H1 (cell line): ENCODE results near the gene SAP30L. TPM values are rescaled to one million over a fixed set of nuclear protein-coding genes. Genes with fewer than 3 reads are reported as not detected.

ENCODE experiments used
- CTCF ChIA-PET: fragments of 300-600 bp; sonication (Branson Sonifier 250); formaldehyde crosslinking; loops from one replicate; lab custom pipeline; 2021; ENCODE audit not compliant: partially characterized antibody; lab: Charles Lee
- POLR2A ChIA-PET: fragments of 300-600 bp; sonication (Branson Sonifier 250); formaldehyde crosslinking; loops from one replicate; lab custom pipeline; 2021; ENCODE audit warnings: inconsistent platforms; ENCODE audit not compliant: partially characterized antibody; lab: Charles Lee
- DNase-seq, 2 experiments: peaks; one replicate each; pipeline versions ENCODE4 v3.0.0 to v3.0.0-alpha.2; 2010 to 2022; ENCODE audit warnings: low spot score in 2 of 2, low read depth in 1 of 2, mixed read lengths in 1 of 2
- FAIRE-seq: peaks from 2 replicates; lab custom pipeline; 2011; peaks lifted over from hg19 to GRCh38; lab: Jason Lieb, UNC
- H2AFZ ChIP-seq: 2 replicates; pipeline ENCODE4 v1.8.1; 2012; ENCODE audit warnings: low read length, inconsistent platforms
- H2AK5ac ChIP-seq: 2 replicates; pipeline ENCODE4 v1.6.1; 2013; ENCODE audit warnings: low read depth, low read length
- H2BK120ac ChIP-seq: replicated peaks from 2 replicates; pipeline ENCODE3; 2013; ENCODE audit warnings: low read depth, low read length, inconsistent platforms
- H2BK12ac ChIP-seq: 2 replicates; pipeline ENCODE4 v1.6.1; 2013; ENCODE audit warnings: low read depth, low read length
- H2BK15ac ChIP-seq: 2 replicates; pipeline ENCODE4 v1.6.1; 2013; ENCODE audit warnings: low read length
- H2BK20ac ChIP-seq: 2 replicates; pipeline ENCODE4 v1.6.1; 2013; ENCODE audit warnings: low read length
- H2BK5ac ChIP-seq: 2 replicates; pipeline ENCODE4 v1.6.1; 2013; ENCODE audit warnings: low read depth, low read length
- H3K14ac ChIP-seq: 2 replicates; pipeline ENCODE4 v1.6.1; 2013; ENCODE audit warnings: inconsistent platforms; ENCODE audit not compliant: insufficient read length
- H3K18ac ChIP-seq: 2 replicates; pipeline ENCODE4 v1.6.1; 2013; ENCODE audit warnings: low read length; ENCODE audit errors: extremely low read depth
- H3K23ac ChIP-seq: 2 replicates; pipeline ENCODE4 v1.6.1; 2013; ENCODE audit warnings: inconsistent platforms; ENCODE audit not compliant: insufficient read length
- H3K23me2 ChIP-seq: 2 replicates; pipeline ENCODE4 v1.6.1; 2013; ENCODE audit warnings: low read depth, low read length
- H3K27ac ChIP-seq: 2 replicates; pipeline ENCODE4 v1.6.1; 2011; ENCODE audit warnings: low read depth, low read length, inconsistent platforms
- H3K27me3 ChIP-seq, 4 experiments: replicated peaks in 1 of 4; 1 replicate in 1 of 4; 2 replicates in 3 of 4; pipeline versions ENCODE4 v1.6.1 to v1.8.1; 2011 to 2013; ENCODE audit warnings: low read length in 3 of 4, mild to moderate bottlenecking in 3 of 4, inconsistent platforms in 2 of 4, mixed read lengths in 2 of 4, moderate library complexity in 1 of 4; ENCODE audit not compliant: control insufficient read depth in 3 of 4, insufficient read depth in 3 of 4; ENCODE audit errors: extremely low read depth in 1 of 4
- H3K36me3 ChIP-seq, 4 experiments: 2 replicates each; pipeline versions ENCODE4 v1.6.1 to v1.8.1; 2011 to 2013; ENCODE audit warnings: mild to moderate bottlenecking in 4 of 4, low read length in 3 of 4, moderate library complexity in 2 of 4, control low read depth in 1 of 4, inconsistent platforms in 1 of 4; ENCODE audit not compliant: insufficient read depth in 4 of 4, control insufficient read depth in 2 of 4
- H3K4ac ChIP-seq: replicated peaks from 2 replicates; pipeline ENCODE3; 2013; ENCODE audit warnings: low read length, low read depth, mixed read lengths, inconsistent platforms; ENCODE audit not compliant: insufficient read length
- H3K4me1 ChIP-seq, 4 experiments: replicated peaks in 1 of 4; 1 replicate in 1 of 4; 2 replicates in 3 of 4; pipeline versions ENCODE4 v1.6.1 to v1.8.1; 2011 to 2013; ENCODE audit warnings: low read length in 3 of 4, inconsistent platforms in 2 of 4, mixed read lengths in 1 of 4; ENCODE audit not compliant: insufficient read depth in 4 of 4, control insufficient read depth in 3 of 4
- H3K4me2 ChIP-seq, 2 experiments: 2 replicates each; pipeline versions ENCODE4 v1.6.1 to v1.8.1; 2011 to 2013; ENCODE audit warnings: low read depth in 2 of 2, low read length in 2 of 2, control low read depth in 1 of 2, inconsistent platforms in 1 of 2, mild to moderate bottlenecking in 1 of 2; ENCODE audit not compliant: insufficient read depth in 1 of 2
- H3K4me3 ChIP-seq, 4 experiments: fragments of 200-600, 300-600 bp in 1 of 4; sonication (generic), shearing (Covaris generic), sonication (Bioruptor Twin) in 1 of 4; 2 replicates each; pipeline versions ENCODE4 v1.5.1 to v1.8.1; 2011 to 2016; ENCODE audit warnings: low read length in 4 of 4, low read depth in 3 of 4, control low read depth in 2 of 4, inconsistent platforms in 2 of 4, mild to moderate bottlenecking in 2 of 4, mixed read lengths in 1 of 4, moderate library complexity in 1 of 4; ENCODE audit not compliant: insufficient read depth in 2 of 4; ENCODE audit errors: extremely low read depth in 1 of 4
- H3K56ac ChIP-seq: replicated peaks from 2 replicates; pipeline ENCODE3; 2013; ENCODE audit warnings: low read depth, mild to moderate bottlenecking, mixed read lengths, low read length, inconsistent platforms; ENCODE audit not compliant: insufficient read length
- H3K79me1 ChIP-seq: 2 replicates; pipeline ENCODE4 v1.6.1; 2013; ENCODE audit warnings: low read depth, low read length, control low read depth
- H3K79me2 ChIP-seq, 2 experiments: 2 replicates each; pipeline versions ENCODE4 v1.6.1 to v1.8.1; 2012 to 2013; ENCODE audit warnings: low read length in 2 of 2, mild to moderate bottlenecking in 2 of 2, inconsistent platforms in 1 of 2; ENCODE audit not compliant: insufficient read depth in 2 of 2, control insufficient read depth in 1 of 2
- H3K9ac ChIP-seq, 4 experiments: replicated peaks in 1 of 4; 1 replicate in 1 of 4; 2 replicates in 3 of 4; pipeline versions ENCODE4 v1.6.1 to v1.8.1; 2011 to 2013; ENCODE audit warnings: low read depth in 3 of 4, low read length in 3 of 4, control low read depth in 2 of 4, mild to moderate bottlenecking in 2 of 4, moderate library complexity in 2 of 4, inconsistent platforms in 1 of 4; ENCODE audit errors: extremely low read depth in 1 of 4
- H3K9me3 ChIP-seq, 2 experiments: 2 replicates each; pipeline versions ENCODE4 v1.6.1 to v1.8.1; 2012 to 2013; ENCODE audit warnings: mild to moderate bottlenecking in 2 of 2, moderate library complexity in 2 of 2, control low read depth in 1 of 2, inconsistent platforms in 1 of 2, low read depth in 1 of 2, low read length in 1 of 2, mixed read lengths in 1 of 2; ENCODE audit not compliant: insufficient read depth in 2 of 2
- H4K20me1 ChIP-seq, 2 experiments: replicated peaks in 1 of 2; 2 replicates each; pipeline versions ENCODE3 to v1.8.1; 2011 to 2013; ENCODE audit warnings: inconsistent platforms in 2 of 2, low read length in 2 of 2, mild to moderate bottlenecking in 1 of 2; ENCODE audit not compliant: insufficient read depth in 2 of 2, control insufficient read depth in 1 of 2
- H4K5ac ChIP-seq: 2 replicates; pipeline ENCODE4 v1.6.1; 2013; ENCODE audit warnings: low read length, low read depth, mixed read lengths, inconsistent platforms; ENCODE audit not compliant: insufficient read length
- H4K8ac ChIP-seq: 2 replicates; pipeline ENCODE4 v1.8.0; 2013; ENCODE audit warnings: mild to moderate bottlenecking, moderate library complexity, low read length, inconsistent platforms; ENCODE audit not compliant: insufficient read depth; ENCODE audit errors: extremely low read depth
- H4K91ac ChIP-seq: replicated peaks from 2 replicates; pipeline ENCODE3; 2013; ENCODE audit warnings: low read length, mixed read lengths, inconsistent platforms; ENCODE audit not compliant: insufficient read length
- ATF3 ChIP-seq: IDR thresholded peaks from 2 replicates; pipeline ENCODE4 v1.6.1; 2011; ENCODE audit warnings: low read depth, mild to moderate bottlenecking, low read length; ENCODE audit not compliant: insufficient read depth
- CHD2 ChIP-seq: IDR thresholded peaks from 2 replicates; pipeline ENCODE4 v1.6.1; 2012; ENCODE audit warnings: low read length, improper control_type of control experiment
- E2F6 ChIP-seq: IDR thresholded peaks from 2 replicates; pipeline ENCODE4 v1.6.1; 2012; ENCODE audit warnings: inconsistent platforms
- EP300 ChIP-seq, 2 experiments: IDR thresholded peaks; 1 replicate in 1 of 2; 2 replicates in 1 of 2; pipeline ENCODE4 v1.6.1; 2011 to 2012; ENCODE audit warnings: low read depth in 2 of 2, low read length in 2 of 2, mild to moderate bottlenecking in 2 of 2, borderline replicate concordance in 1 of 2, inconsistent platforms in 1 of 2, moderate library complexity in 1 of 2
- JUN ChIP-seq: IDR thresholded peaks from 2 replicates; pipeline ENCODE4 v1.6.1; 2011; ENCODE audit warnings: low read depth, mild to moderate bottlenecking, improper control_type of control experiment, low read length
- KDM4A ChIP-seq: IDR thresholded peaks from one replicate; pipeline ENCODE4 v1.7.1; 2012; ENCODE audit warnings: low read depth, mild to moderate bottlenecking, moderate library complexity, low read length, inconsistent platforms; ENCODE audit not compliant: severe bottlenecking
- NANOG ChIP-seq: IDR thresholded peaks from 2 replicates; pipeline ENCODE4 v1.6.1; 2011; ENCODE audit warnings: low read length, low read depth, mild to moderate bottlenecking, inconsistent platforms; ENCODE audit not compliant: insufficient read depth, poor library complexity, severe bottlenecking
- RFX5 ChIP-seq: IDR thresholded peaks from 2 replicates; pipeline ENCODE4 v1.6.1; 2011; ENCODE audit warnings: low read depth, low read length, improper control_type of control experiment, borderline replicate concordance
- SIRT6 ChIP-seq: IDR thresholded peaks from one replicate; pipeline ENCODE4 v1.7.1; 2012; ENCODE audit warnings: low read length, inconsistent platforms
- SIX5 ChIP-seq: IDR thresholded peaks from 2 replicates; pipeline ENCODE4 v1.6.1; 2011; ENCODE audit warnings: mild to moderate bottlenecking, low read depth, low read length
- TAF7 ChIP-seq: optimal IDR thresholded peaks from 2 replicates; pipeline ENCODE3; 2011; ENCODE audit warnings: low read depth, mild to moderate bottlenecking, inconsistent platforms, low read length, moderate library complexity, borderline replicate concordance
- TCF12 ChIP-seq: IDR thresholded peaks from 2 replicates; pipeline ENCODE4 v1.6.1; 2011; ENCODE audit warnings: low read depth, mild to moderate bottlenecking, low read length
- WGBS, 2 experiments: shearing (Covaris generic) in 1 of 2; methylation state at CpG; one replicate each; pipeline versions ENCODE4 v1.1.6 to v1.1.7; 2013 to 2015; ENCODE audit warnings: low lambda C conversion rate in 2 of 2, mixed read lengths in 2 of 2, inconsistent platforms in 1 of 2, low coverage in 1 of 2, missing lambda C conversion rate in 1 of 2; ENCODE audit not compliant: insufficient replicate concordance in 2 of 2, insufficient coverage in 1 of 2, insufficient read length in 1 of 2; ENCODE audit errors: extremely low coverage in 1 of 2, missing lambda C conversion rate in 1 of 2; 5-methylcytosine and 5-hydroxymethylcytosine counted together
- polyA plus RNA-seq, 7 experiments: library from polyadenylated mRNA; depleted of rRNA in 3 of 7; stranded (reverse) in 5 of 7; unstranded in 2 of 7; fragments of >200 nt in 5 of 7; fragments of 200-250 nt in 2 of 7; gene quantifications; 1 replicate in 5 of 7; 2 replicates in 1 of 7; 4 replicates in 1 of 7; pipeline versions ENCODE4 v1.2.1 to v1.2.3, GENCODE V29; 2011 to 2013; ENCODE audit warnings: missing spikeins in 2 of 7, mixed read lengths in 2 of 7
- total RNA-seq: library from RNA; stranded (reverse); fragmentation: NEBNext Ultra II Directional; extraction: Animal tissue kit (Norgen Biotek cat#: 25700); gene quantifications from 2 replicates; pipeline ENCODE4 v1.2.1, GENCODE V29; 2021

Gene SAP30L
- total and polyA plus RNA-seq, 2 of the 8 experiments (the other 6 are each of a cell fraction or from before 2014, with no cell fraction given), result 12.2 to 31.5 TPM

- ChIA-PET POLR2A (no interaction called here), CTCF (interaction anchor here (2.7 kb wide), 1 partner anchor 24 kb away, joined by 8 read pairs; no protein-coding TSS in a partner anchor)
- Histone ChIP-seq H2BK20ac (no peak overlapping the region), H2BK120ac (no peak overlapping the region), H3K56ac (no peak overlapping the region), H2AFZ (no peak overlapping the region), H3K4me3 (no peak overlapping the region), H3K4ac (no peak overlapping the region), H4K5ac (no peak overlapping the region), H2BK15ac (no peak overlapping the region), H3K23me2 (peaks cover 17% of the 10 kb centered on the region), H4K8ac (no peak overlapping the region), H2BK5ac (no peak overlapping the region), H4K91ac (no peak overlapping the region), H3K4me2 (no peak overlapping the region), H2BK12ac (no peak overlapping the region), H3K79me1 (no peaks in the 10 kb centered on the region), H3K79me2 (peaks cover 0 to 7% of the 10 kb centered on the region in 2 experiments; a peak in 1 of 4 replicates), H3K23ac (no peak overlapping the region), H2AK5ac (no peak overlapping the region), H3K9me3 (no peaks in the 10 kb centered on the region), H3K18ac (no peak overlapping the region), H4K20me1 (peaks cover 3 to 11% of the 10 kb centered on the region in 2 experiments), H3K27ac (no peak overlapping the region), H3K14ac (no peak overlapping the region), H3K9ac (no peak overlapping the region), H3K36me3 (peaks cover 0 to 13% (median 6%) of the 10 kb centered on the region in 4 experiments; a peak in 7 of 8 replicates), H3K4me1 (peaks cover 0 to 7% (median 2%) of the 10 kb centered on the region in 4 experiments; a peak in 3 of 7 replicates), H3K27me3 (peaks cover 0 to 3% (median 0%) of the 10 kb centered on the region in 4 experiments; a peak in 1 of 7 replicates)
- 94% methylated on average over 1 of the region's 1 CpG; no CpG with 5 or more reads in 1 of the 2 experiments for WGBS, 2 experiments
- FAIRE-seq (no peak), DNase-seq (no peak)
- no peak for TF ChIP-seq KDM4A
- no peak for TF ChIP-seq TAF7
- no peak for TF ChIP-seq RFX5
- TF ChIP-seq E2F6, result no peak
- TF ChIP-seq SIX5, result no peak
- TF ChIP-seq JUN, result no peak
- TF ChIP-seq NANOG, result no peak
- TF ChIP-seq EP300 (IDR thresholded peaks at IDR 0.05; ENCODE audit: borderline replicate concordance in 1 of 2, low read depth in 2 of 2, low read length in 2 of 2), result no peak
- TF ChIP-seq ATF3, result no peak
- no peak for TF ChIP-seq TCF12
- TF ChIP-seq SIRT6, result no peak
- TF ChIP-seq CHD2, result no peak
Measured at GRCh38 chr5:154442801-154443200, 3.0 kb upstream of the SAP30L start.
